ENCODE data around the gene GATAD2B.
"Not testable (repeated sequence)": the region's sequence is repeated elsewhere in the genome, so short reads cannot be mapped to it uniquely, and the experiment has no call there.

The GATAD2B gene

DNA sequence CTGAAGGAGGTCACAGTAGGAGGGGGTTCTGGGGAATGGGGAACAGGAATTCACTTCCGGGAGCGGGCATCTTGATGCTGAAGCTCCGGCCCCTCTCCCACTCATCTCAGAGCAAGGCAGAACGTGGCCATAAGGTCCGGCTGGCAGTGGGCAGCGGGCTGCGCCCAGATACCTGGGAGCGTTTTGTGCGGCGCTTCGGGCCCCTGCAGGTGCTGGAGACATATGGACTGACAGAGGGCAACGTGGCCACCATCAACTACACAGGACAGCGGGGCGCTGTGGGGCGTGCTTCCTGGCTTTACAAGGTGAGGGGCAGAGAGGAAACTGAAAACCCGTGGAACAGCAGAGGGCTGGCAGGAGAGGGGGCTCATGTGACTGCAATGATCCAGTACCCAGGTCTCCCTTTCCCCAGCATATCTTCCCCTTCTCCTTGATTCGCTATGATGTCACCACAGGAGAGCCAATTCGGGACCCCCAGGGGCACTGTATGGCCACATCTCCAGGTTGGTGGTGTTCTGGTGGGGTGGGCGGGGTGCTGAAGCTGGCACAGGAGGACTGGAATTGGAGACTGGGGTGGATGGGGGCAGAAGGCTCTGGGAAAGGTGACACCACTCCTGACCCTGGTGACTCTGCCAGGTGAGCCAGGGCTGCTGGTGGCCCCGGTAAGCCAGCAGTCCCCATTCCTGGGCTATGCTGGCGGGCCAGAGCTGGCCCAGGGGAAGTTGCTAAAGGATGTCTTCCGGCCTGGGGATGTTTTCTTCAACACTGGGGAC lies 144.5 kb downstream of the GATAD2B start:
- no peak for DNase-seq (ENCODE audit: low read depth)

GRCh38 chr1:153777648-153778047 lies 145.1 kb downstream of the GATAD2B start:
- DNase-seq (ENCODE audit: low read depth): no peak

DNA sequence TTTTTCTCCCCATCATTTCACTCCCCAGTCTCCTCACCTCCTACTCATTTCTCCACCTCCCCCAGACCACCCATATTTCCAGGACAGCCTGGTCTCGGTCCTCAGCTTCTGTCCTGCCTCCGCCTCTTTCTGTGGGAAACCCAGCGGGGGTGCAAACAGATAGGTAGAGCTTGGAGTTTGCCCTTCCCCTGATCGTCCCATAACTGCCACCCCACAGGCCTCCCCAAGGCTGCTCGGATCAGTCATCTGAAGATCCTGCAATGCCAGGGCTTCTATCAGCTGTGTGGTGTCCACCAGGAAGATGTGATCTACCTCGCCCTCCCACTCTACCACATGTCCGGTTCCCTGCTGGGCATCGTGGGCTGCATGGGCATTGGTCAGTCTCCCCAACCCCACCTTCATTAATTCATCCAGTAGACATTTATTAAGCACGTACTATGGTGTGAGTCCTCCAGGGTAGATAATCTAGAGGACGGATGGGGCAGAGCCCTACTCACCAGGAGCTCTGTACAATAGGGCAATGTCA lies 145.9 kb downstream of the GATAD2B start:
- no peak for DNase-seq (ENCODE audit: low read depth)

- DNase-seq (ENCODE audit: low read depth): no peak
Measured at GRCh38 chr1:153776352-153776751, 146.4 kb downstream of the GATAD2B start.

GRCh38 chr1:153775458-153776327 lies 147.1 kb downstream of the GATAD2B start:
- DNase-seq (ENCODE audit: low read depth): no peak

DNA sequence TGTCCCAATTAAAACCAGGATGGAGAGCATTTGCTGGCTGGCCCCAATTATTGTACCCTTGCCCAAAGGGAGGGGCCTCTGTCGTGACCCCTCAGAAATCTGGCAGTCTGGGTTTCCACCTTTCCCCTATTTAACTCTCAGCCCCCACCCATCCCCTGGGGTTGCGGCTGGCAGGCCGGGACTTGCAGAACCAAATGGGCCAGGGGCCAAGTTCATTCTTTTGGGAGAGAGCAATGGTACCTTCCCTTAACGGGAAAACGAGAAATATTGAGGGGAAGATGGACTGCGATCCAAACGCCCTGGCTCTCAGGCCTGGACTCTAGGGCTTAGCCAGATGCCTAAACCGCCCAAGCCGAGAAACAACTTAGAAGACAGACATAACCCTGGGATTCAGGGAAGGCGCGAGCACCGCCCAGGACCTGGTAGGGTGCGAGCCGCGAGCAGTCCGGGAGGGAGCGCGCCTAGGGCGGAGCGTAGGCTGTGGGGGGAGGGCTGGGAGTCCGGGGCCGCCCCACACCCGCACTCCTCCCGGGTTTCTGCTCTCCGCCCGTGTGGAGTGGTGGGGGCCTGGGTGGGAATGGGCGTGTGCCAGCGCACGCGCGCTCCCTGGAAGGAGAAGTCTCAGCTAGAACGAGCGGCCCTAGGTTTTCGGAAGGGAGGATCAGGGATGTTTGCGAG lies 147.9 kb downstream of the GATAD2B start, which contains the start of gene SLC27A3:
Gene SLC27A3, plus strand, starts transcription at position 628 of the 678 bp plus-strand sequence. CDS start 91 bp downstream, outside the sequence.
- no peak for DNase-seq (ENCODE audit: low read depth)

- no peak for DNase-seq (ENCODE audit: low read depth)
Measured at GRCh38 chr1:153774026-153774595, 148.7 kb downstream of the GATAD2B start.

DNA sequence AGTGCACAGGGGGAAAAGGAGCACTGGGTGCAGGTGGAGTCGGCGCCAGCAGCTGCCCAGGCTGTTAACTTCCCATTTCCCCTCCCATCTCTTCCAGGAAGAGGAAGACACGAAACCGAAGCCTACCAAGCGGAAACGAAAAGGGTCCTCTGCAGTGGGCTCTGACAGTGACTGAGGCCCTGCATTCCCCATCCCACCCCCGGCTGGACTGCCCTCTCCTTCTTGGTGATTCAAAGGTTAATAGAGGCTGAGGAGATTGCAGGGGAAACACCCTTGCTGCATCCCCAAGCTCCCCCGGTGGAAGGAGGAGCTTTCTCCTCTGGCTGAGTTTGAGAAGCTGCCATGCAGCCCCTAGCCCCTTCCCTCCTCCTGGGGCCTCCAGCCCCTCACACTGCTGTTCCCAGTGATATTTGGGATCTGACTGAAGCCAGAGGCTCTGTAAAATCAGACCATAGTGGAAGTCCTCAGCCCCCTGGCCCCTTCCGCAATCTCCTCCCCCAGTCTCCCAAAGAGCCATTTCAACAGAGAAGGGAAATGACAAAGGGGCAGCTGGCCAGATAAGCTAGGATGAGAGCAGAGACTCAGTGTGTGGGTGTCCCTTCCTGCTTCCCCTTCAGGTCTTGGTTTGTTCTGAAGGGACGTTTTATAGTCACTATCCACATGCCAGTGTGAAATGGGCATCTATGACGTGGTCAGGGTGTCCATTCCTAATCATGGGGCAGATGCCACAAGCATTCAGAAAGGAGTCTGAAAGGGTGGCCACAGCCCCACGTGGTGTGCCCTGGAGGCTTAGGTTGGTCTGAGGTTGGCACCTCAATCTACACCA lies 149.5 kb downstream of the GATAD2B start:
- DNase-seq (ENCODE audit: low read depth): no peak

DNA sequence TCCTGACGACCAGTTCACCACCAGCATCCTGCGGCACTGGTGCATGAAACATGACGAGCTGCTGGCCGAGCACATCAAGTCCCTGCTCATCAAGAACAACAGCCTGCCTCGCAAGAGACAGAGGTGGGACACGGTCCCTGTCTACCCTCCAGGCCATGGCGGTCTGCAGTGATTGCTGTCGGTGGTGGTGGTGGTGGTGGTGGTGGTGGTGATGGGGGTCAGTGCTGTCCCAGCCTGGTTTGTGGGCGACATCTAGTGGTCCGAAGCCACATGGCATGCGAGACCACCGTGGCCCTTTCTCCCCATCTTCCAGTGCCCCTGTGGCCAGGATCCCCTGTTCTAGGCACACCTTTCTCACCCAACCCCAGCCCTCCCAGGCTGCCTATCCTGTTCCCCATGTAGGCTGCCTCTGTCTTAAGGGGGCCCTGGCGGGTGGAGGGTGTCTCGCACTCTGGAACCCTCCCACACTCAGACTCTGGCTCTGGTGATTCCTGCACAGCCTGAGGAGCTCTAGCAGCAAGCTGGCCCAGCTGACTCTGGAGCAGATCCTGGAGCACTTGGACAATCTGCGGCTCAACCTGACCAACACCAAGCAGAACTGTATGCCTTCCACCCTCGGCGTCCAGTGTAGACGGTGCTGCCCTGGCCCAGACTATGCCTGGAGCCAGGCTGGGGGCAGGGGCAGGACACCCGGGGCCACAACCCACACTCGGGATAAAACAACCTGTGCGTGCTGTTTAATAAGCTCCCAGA lies 150.8 kb downstream of the GATAD2B start:
- DNase-seq (ENCODE audit: low read depth): no peak

GRCh38 chr1:153771261-153771660 lies 151.5 kb downstream of the GATAD2B start:
- DNase-seq (ENCODE audit: low read depth): no peak

- DNase-seq (ENCODE audit: low read depth): no peak
Measured at GRCh38 chr1:153770797-153771196, 152.0 kb downstream of the GATAD2B start.

DNA sequence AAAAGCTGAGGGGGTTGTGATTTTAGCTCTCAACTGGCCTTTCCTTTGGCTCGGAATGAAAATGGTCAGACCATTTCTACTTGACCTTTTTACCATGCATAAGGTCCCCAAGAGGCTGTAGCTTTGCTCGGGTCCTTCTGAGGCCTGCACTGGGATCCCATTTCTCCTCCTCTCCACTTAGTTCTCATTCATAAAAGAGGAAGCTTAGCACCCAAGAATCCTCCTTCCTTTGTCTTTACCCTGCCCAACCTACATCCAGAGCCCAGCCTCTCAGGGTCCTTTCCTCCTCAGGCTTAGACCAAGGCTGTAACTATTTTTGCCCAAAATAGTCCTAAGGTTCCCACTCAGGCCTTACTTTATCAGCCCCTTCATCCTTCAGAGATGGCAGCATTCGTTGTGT lies 153.6 kb downstream of the GATAD2B start:
- DNase-seq (ENCODE audit: low read depth): no peak

DNA sequence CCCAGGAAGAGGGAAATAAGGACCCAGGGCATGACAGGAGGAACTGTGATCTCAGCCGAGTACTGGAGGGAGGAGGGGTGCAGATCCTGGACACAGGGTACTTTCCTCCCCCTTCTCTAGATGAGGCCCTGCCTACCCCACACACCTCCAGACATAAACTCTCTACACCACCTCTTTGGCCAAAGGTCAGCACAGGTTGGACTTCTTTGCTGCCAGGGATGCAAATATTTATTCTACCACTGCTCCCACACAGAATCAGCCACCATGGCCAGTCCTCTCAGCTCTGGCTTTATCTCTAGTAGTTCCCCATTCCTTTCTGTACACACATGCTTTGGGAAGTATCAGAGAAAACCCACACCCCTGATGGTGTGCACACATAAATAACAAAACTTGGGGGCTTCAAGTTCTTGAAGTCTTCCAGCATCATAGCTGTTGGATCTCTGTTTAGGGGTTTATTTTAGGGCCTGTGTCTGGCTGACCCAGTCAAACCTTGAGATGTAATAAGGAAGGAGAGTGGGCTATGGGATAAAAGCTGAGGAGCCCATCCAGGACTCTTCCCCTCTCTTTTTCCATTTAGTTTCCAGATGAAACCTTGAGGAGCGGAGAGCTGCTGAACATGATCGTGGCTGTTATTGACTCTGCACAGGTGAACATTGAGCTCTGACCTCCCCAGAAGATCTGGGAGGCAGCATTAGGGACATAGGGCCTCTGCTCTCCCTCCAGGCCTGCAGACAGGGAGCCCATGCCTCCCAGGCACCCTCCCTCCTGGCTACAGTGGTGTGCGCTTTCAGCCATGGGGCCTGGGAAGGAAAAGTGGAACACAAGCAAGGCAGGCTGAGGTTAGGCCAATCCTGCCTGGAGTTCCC lies 154.2 kb downstream of the GATAD2B start:
- no peak for DNase-seq (ENCODE audit: low read depth)

GRCh38 chr1:153767519-153767918 lies 155.3 kb downstream of the GATAD2B start:
- DNase-seq (ENCODE audit: low read depth): no peak

DNA sequence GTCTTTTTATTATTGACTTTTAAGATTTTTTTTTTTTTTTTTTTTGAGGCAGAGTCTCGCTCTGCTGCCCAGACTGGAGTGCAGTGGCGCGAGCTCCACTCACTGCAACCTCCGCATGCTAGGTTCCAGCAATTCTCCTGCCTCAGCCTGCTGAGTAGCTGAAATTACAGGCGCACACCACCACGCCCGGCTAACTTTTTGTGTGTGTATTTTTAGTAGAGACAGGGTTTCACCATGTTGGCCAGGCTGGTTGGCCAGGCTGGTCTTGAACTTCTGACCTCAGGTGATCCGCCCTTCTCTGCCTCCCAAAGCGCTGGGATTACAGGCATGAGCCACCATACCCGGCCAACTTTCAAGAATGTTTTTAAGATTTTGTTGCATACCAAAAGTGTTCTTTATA lies 156.1 kb downstream of the GATAD2B start:
- not testable (repeated sequence) for DNase-seq (ENCODE audit: low read depth)

DNA sequence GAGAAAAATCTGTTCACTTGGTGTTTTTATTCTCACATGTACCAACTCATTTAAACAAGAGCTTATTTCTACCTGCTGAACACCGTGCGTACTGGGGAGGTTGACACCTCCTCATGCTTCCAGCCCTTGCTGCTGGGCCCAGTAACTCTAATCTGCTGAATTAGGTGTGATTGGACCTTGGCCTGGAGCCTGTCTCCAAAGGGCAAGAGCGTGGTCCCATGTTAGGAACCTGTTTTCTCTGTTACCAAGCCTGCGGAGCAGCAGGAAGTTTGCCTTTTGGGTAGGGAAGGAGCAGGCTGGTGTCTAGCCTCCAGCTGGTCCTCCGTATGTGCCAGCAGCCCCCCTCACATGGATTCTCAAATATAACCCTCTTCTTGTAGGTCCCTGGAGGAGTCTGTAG lies 158.5 kb downstream of the GATAD2B start:
- no peak for DNase-seq (ENCODE audit: low read depth)

- DNase-seq (ENCODE audit: low read depth): no peak
Measured at GRCh38 chr1:153763365-153764225, 159.2 kb downstream of the GATAD2B start.

GRCh38 chr1:153760440-153760839 lies 162.3 kb downstream of the GATAD2B start:
- DNase-seq (ENCODE audit: low read depth): no peak

All from stimulated activated CD8-positive, alpha-beta memory T cell treated with anti-CD3 and anti-CD28 coated beads, Interleukin-7, amount 100 ng/mL, for 24 hours (primary cell).